GM12878 (cell line): ENCODE data around the gene DALRD3.

Experiments
- BHLHE40 ChIP-seq, 2 experiments: fragments of 450-650 bp in 1 of 2; IDR thresholded peaks; 2 replicates each; pipeline ENCODE4 v1.6.1; 2011 to 2017; ENCODE audit warnings: low read depth in 2 of 2, borderline replicate concordance in 1 of 2, improper control_type of control experiment in 1 of 2, low read length in 1 of 2, mild to moderate bottlenecking in 1 of 2
- CTCF ChIP-seq, 3 experiments: IDR thresholded peaks in 2 of 3; conservative IDR thresholded peaks in 1 of 3; 2 replicates each; pipeline ENCODE4 v1.5.1; 2011; ENCODE audit warnings: low read depth in 3 of 3, low read length in 3 of 3, mild to moderate bottlenecking in 3 of 3, control low read depth in 2 of 3, moderate library complexity in 2 of 3, inconsistent platforms in 1 of 3, mixed read lengths in 1 of 3; ENCODE audit not compliant: control insufficient read depth in 2 of 3, insufficient read depth in 1 of 3; ENCODE audit errors: extremely low read depth in 1 of 3
- EGR1 ChIP-seq, 2 experiments: IDR thresholded peaks; 1 replicate in 1 of 2; 2 replicates in 1 of 2; pipeline ENCODE4 v1.6.1; 2011 to 2012; ENCODE audit warnings: low read depth in 2 of 2, low read length in 2 of 2, borderline replicate concordance in 1 of 2, mild to moderate bottlenecking in 1 of 2, moderate library complexity in 1 of 2
- KDM1A ChIP-seq: fragments of 200-600 bp; sonication (generic); IDR thresholded peaks from 2 replicates; pipeline ENCODE4 v1.6.1; 2016; ENCODE audit warnings: borderline replicate concordance
- MTA3 ChIP-seq: IDR thresholded peaks from 2 replicates; pipeline ENCODE4 v1.6.1; 2012; ENCODE audit warnings: low read length, inconsistent platforms, borderline replicate concordance
- MYC ChIP-seq: IDR thresholded peaks from 2 replicates; pipeline ENCODE4 v1.6.1; 2011; ENCODE audit warnings: mild to moderate bottlenecking, low read length, moderate library complexity, inconsistent platforms; ENCODE audit not compliant: insufficient read depth, insufficient replicate concordance, insufficient read length, severe bottlenecking
- NBN ChIP-seq: fragments of 450-650 bp; IDR thresholded peaks from 2 replicates; pipeline ENCODE4 v1.6.1; 2016
- RBBP5 ChIP-seq: fragments of 200-600 bp; sonication (generic); conservative IDR thresholded peaks from 2 replicates; pipeline ENCODE4 v1.6.1; 2016
- REST ChIP-seq: IDR thresholded peaks from 2 replicates; pipeline ENCODE4 v1.6.1; 2012; ENCODE audit warnings: mild to moderate bottlenecking, low read depth, low read length
- SREBF2 ChIP-seq: IDR thresholded peaks from 2 replicates; pipeline ENCODE4 v1.6.1; 2012; ENCODE audit warnings: mild to moderate bottlenecking, low read length
- TAF1 ChIP-seq: IDR thresholded peaks from 2 replicates; pipeline ENCODE4 v1.6.1; 2011; ENCODE audit warnings: mild to moderate bottlenecking, low read depth, low read length, borderline replicate concordance
- ZBTB11 ChIP-seq: fragments of 450-650 bp; formaldehyde crosslinking; IDR thresholded peaks from 2 replicates; pipeline ENCODE4 v1.5.0; 2022; ENCODE audit warnings: mild to moderate bottlenecking, missing genetic modification characterization
- ZNF274 ChIP-seq: IDR thresholded peaks from one replicate; pipeline ENCODE4 v1.8.0; 2011; ENCODE audit not compliant: insufficient read length, insufficient read depth
- ZNF622 ChIP-seq: fragments of 450-650 bp; IDR thresholded peaks from 2 replicates; pipeline ENCODE4 v1.6.1; 2017; ENCODE audit warnings: mild to moderate bottlenecking, inconsistent platforms

- TF ChIP-seq TAF1 (peak; percentile 94; the same call in 1 of the 2 replicates), EGR1 (IDR thresholded peaks at IDR 0.05; ENCODE audit: borderline replicate concordance in 1 of 2, low read depth in 2 of 2, low read length in 2 of 2) (peak in 1 of 2 experiments; percentile 51; a peak in 1 of 3 replicates), CTCF (IDR thresholded peaks at IDR 0.05 in 2 of 3, conservative IDR thresholded peaks at IDR 0.05 in 1 of 3; ENCODE audit: control insufficient read depth in 2 of 3, extremely low read depth in 1 of 3, insufficient read depth in 1 of 3, low read depth in 3 of 3, low read length in 3 of 3) (no peak), ZBTB11 (CRISPR knock-in tag) (peak; percentile 30; the same call in 1 of the 2 replicates), ZNF274 (no peak), NBN (peak; percentile 70; the same call in 1 of the 2 replicates), RBBP5 (no peak), KDM1A (no peak), MYC (peak; percentile 23), MTA3 (no peak), ZNF622 (no peak), SREBF2 (no peak), BHLHE40 (IDR thresholded peaks at IDR 0.05; ENCODE audit: borderline replicate concordance in 1 of 2, low read depth in 2 of 2, low read length in 1 of 2) (no peak), REST (0 out of 2 replicates have a peak, but pooled peaks have one; percentile 22)
Measured at GRCh38 chr3:49021213-49021812, 2.9 kb upstream of the DALRD3 start.
